Measurements from ENCODE around the gene GOLGA7B. TPM values are rescaled to one million over a fixed set of nuclear protein-coding genes. Genes with fewer than 3 reads are reported as not detected.

GOLGA7B gene
- total RNA-seq, 2 experiments from 2014 or later, result 0.92 to 1.1 TPM

DNA sequence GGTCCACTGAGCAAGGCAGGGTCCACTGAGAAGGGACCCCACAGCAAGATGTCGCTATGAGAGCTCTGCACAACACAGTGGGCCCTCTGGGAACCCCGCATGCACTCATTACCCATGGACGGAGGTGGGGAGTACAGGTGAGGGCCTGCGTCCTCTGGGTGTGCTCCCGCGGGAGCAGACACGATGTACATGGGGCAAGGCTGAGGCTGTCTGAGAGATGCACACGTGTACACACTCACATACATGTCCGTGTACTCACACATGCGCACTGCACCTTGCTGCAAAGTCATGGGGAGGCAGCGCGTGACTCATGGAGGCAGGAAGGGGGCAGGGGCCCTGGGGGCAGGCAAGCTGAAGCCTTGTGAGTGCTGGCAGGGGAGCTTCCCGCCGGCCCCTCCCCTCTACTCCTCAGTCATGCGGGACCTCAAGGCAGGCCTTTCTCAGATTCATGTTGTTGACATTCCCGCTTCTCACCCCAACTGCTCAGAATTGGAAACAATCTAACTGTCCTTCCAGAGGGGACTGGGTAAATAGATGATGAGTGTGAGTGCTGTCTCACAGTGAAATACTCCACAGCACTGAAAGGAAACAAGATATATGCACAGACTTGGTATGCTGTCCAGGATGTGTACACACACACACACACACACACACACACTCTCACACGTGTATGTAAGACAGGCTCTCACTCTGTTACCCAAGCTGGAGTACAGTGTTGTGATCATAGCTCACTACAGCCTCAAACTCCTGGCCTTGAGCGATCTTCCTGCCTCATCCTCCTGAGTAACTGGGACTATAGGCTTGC lies 40.0 kb downstream of the GOLGA7B start:
- peak; percentile 65 for ATAC-seq
- Mint-ChIP-seq H3K27ac (no peak overlapping the region), H3K9me3 (no peaks in the 10 kb centered on the region), H3K4me1 (ENCODE audit: low read depth) (peaks cover 7% of the 10 kb centered on the region), H3K4me3 (no peak overlapping the region), H3K27me3 (peaks cover 4% of the 10 kb centered on the region), H3K36me3 (ENCODE audit: low read depth) (no peaks in the 10 kb centered on the region)
- ChIA-PET POLR2A (interaction anchor here (0.7 to 1.0 kb wide), 2 partner anchors 93 to 534 kb away, joined by 3 read pairs; no protein-coding TSS in a partner anchor), CTCF (interaction anchor here (0.8 kb wide), 1 partner anchor 153 kb away, joined by 3 read pairs; no protein-coding TSS in a partner anchor)
- peak; percentile 50 for DNase-seq
- TF ChIP-seq, protein P1, sequence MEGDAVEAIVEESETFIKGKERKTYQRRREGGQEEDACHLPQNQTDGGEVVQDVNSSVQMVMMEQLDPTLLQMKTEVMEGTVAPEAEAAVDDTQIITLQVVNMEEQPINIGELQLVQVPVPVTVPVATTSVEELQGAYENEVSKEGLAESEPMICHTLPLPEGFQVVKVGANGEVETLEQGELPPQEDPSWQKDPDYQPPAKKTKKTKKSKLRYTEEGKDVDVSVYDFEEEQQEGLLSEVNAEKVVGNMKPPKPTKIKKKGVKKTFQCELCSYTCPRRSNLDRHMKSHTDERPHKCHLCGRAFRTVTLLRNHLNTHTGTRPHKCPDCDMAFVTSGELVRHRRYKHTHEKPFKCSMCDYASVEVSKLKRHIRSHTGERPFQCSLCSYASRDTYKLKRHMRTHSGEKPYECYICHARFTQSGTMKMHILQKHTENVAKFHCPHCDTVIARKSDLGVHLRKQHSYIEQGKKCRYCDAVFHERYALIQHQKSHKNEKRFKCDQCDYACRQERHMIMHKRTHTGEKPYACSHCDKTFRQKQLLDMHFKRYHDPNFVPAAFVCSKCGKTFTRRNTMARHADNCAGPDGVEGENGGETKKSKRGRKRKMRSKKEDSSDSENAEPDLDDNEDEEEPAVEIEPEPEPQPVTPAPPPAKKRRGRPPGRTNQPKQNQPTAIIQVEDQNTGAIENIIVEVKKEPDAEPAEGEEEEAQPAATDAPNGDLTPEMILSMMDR (IDR thresholded peaks at IDR 0.05), result no peak
- intact Hi-C loops (cut with micrococcal nuclease), result no loop called here

DNA sequence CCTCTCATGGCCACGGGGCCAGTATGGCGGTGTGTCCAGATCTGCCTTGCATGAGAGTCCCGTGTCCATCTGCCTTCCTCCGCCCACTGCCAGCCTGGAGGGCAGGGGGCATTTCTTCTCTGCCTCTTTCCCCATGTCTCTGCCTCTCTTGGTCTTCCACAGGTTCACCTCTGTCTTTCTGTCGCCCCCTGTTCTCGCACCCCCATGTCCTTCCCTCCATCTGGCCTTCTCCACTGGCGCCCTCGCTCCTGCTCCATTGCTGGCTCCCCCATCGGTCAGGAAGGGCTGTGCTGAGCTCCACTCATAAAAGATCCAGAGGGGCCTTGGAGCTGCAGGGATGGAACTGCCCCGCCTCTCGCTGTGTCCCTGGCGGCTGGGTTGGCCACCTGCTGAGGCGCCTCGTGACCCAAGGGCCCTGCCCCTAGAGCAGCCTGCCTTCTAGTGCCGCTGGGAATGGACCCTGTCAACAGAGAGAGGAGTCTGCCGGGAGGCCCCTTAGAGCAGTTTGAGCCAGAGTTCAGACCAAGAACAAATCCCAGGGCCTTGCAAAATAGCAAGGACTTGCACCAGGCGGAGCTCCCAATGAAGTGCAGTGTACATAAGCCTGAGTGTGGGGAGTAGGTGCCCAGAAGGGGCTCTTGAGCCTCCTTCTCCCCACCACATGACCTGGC lies 42.0 kb downstream of the GOLGA7B start:
- TF ChIP-seq, protein P1 (IDR thresholded peaks at IDR 0.05), result no peak
- ATAC-seq (no peak), DNase-seq (no peak)
- no peaks in the 10 kb centered on the region for H3K9me3 Mint-ChIP-seq
- intact Hi-C loops (cut with micrococcal nuclease), result no loop called here
- H3K27me3 Mint-ChIP-seq, result peaks cover 5% of the 10 kb centered on the region
- no peak overlapping the region for H3K4me3 Mint-ChIP-seq
- POLR2A ChIA-PET, result interaction anchor here (0.5 kb wide), 1 partner anchor 153 kb away, joined by 3 read pairs; no protein-coding TSS in a partner anchor
- H3K36me3 Mint-ChIP-seq (ENCODE audit: low read depth), result no peaks in the 10 kb centered on the region
- peaks cover 7% of the 10 kb centered on the region for H3K4me1 Mint-ChIP-seq (ENCODE audit: low read depth)
- CTCF ChIA-PET, result no interaction called here
- no peak overlapping the region for H3K27ac Mint-ChIP-seq

DNA sequence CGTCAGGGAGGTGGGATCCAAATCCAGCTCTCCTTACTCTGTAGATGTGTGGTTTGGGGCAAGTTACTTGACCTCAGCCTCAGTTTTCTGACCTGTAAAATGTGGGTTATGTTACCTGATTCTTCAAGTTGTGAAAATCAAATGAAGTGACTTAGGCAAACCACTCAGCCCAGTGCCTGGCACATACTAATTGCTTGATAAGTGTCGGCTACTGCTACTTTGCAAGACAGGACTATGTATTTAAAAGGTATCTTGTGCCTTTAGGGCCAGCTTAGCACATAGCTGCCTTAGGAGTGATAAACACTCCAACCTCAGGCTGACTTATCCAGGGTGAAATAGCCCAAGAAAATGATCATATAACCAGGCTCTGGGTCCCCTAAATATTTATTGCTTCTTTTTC lies 42.9 kb downstream of the GOLGA7B start:
- H3K9me3 Mint-ChIP-seq, result no peaks in the 10 kb centered on the region
- no peaks in the 10 kb centered on the region for H3K36me3 Mint-ChIP-seq (ENCODE audit: low read depth)
- H3K4me3 Mint-ChIP-seq, result no peak overlapping the region
- intact Hi-C loops (cut with micrococcal nuclease), result no loop called here
- ChIA-PET CTCF (no interaction called here), POLR2A (no interaction called here)
- TF ChIP-seq, protein P1 (IDR thresholded peaks at IDR 0.05), result no peak
- H3K27ac Mint-ChIP-seq, result no peak overlapping the region
- DNase-seq (no peak), ATAC-seq (no peak)
- H3K27me3 Mint-ChIP-seq, result peaks cover 5% of the 10 kb centered on the region
- peaks cover 7% of the 10 kb centered on the region for H3K4me1 Mint-ChIP-seq (ENCODE audit: low read depth)

DNA sequence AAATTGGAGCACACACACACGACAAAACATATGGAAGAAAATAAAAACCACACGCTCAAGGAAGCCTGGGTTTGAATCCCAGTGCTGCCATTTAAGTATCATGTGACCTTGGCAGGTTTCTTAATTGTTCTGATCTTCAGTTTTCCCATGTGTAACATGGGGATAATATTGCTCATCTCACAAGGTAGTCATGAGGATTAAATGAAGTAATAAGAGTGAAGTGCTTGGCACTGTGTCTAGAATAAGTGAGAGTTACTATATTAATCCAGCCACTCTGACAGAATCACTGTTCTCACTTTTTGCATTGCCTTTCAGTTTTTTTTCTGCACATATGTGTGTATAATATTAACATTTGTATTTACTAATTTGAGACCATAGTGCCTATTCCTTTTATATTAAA lies 43.3 kb downstream of the GOLGA7B start:
- H3K4me3 Mint-ChIP-seq, result no peak overlapping the region
- no peaks in the 10 kb centered on the region for H3K36me3 Mint-ChIP-seq (ENCODE audit: low read depth)
- ATAC-seq, result no peak
- CTCF ChIA-PET, result no interaction called here
- H3K4me1 Mint-ChIP-seq (ENCODE audit: low read depth), result peaks cover 7% of the 10 kb centered on the region
- no peaks in the 10 kb centered on the region for H3K9me3 Mint-ChIP-seq
- peaks cover 5% of the 10 kb centered on the region for H3K27me3 Mint-ChIP-seq
- POLR2A ChIA-PET, result no interaction called here
- H3K27ac Mint-ChIP-seq, result no peak overlapping the region
- intact Hi-C loops (cut with micrococcal nuclease), result no loop called here
- TF ChIP-seq, protein P1 (IDR thresholded peaks at IDR 0.05), result no peak
- no peak for DNase-seq

DNA sequence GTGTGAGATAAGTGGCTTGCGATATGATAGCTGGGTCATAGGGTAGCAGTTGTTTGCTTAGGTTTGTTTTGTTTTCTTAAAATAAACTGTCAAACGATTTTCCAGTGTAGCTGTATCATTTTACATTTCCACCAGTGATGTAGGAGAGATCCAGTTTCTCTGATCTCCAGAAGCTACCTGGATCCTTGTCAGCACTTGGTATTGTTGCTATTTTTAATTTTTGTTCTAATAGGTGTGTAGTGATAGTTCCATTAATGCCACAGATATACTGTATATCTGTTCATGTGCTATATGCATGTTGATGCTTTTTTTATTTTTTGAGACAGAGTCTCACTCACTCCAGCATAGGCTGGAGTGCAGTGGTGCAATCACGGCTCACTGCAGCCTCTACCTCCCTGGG lies 44.4 kb downstream of the GOLGA7B start:
- POLR2A ChIA-PET, result no interaction called here
- CTCF ChIA-PET, result interaction anchor here (0.7 kb wide), 1 partner anchor 202 kb away, joined by 3 read pairs; no protein-coding TSS in a partner anchor
- intact Hi-C loops (cut with micrococcal nuclease), result no loop called here
- Mint-ChIP-seq H3K4me3 (no peak overlapping the region), H3K36me3 (ENCODE audit: low read depth) (no peaks in the 10 kb centered on the region), H3K9me3 (no peaks in the 10 kb centered on the region), H3K27me3 (peaks cover 1% of the 10 kb centered on the region), H3K27ac (no peak overlapping the region), H3K4me1 (ENCODE audit: low read depth) (no peaks in the 10 kb centered on the region)
- no peak for ATAC-seq
- DNase-seq, result no peak
- TF ChIP-seq, protein P1 (IDR thresholded peaks at IDR 0.05), result no peak
